NCI-H1436 treated with DMSO at 0.1 percent for 48 hours (cell line): ENCODE measurements around the gene SDF2.
"Not testable (repeated sequence)": the region's sequence is repeated elsewhere in the genome, so short reads cannot be mapped to it uniquely, and the experiment has no call there.

ENCODE experiments used
- DNase-seq: peaks from one replicate; lab custom pipeline; 2025; lab: John Stamatoyannopoulos, UW

SDF2 gene

GRCh38 chr17:28684963-28685362 lies 23.3 kb upstream of the SDF2 start:
- no peak for DNase-seq

DNA sequence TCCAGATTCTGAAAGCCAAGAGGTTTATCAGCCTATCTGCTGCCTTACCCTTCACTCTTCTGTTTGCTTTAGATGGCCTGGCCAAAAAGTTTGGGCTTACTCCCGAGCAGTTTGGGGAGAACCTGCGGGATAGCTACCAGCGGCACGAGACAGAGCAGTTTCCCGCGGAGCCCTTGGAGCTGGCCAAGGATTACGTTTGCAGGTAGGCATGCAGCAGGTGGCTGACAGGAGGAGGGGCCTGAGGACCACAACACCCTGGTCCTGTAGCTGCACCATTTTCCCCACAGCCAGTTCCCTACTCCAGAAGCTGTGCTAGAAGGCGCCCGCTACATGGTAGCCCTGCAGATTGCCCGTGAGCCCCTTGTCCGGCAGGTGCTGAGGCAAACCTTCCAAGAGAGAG lies 20.9 kb upstream of the SDF2 start:
- DNase-seq: no peak

DNA sequence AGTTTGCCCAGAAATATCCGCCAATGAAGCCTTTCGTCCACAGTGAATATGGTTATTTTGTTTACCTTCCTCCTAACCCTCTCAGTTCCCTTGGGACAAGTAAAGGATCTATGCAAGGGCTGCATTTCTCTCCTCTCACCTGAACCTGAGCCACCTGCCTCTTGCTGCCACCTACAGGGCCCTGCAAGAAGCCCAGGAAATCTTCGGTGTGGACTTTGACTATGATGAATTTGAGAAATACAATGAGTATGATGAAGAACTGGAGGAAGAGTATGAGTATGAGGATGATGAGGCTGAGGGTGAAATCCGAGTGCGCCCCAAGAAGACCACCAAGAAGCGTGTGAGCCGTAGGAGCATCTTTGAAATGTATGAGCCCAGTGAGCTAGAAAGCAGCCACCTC lies 14.3 kb upstream of the SDF2 start:
- no peak for DNase-seq

- no peak for DNase-seq
These were observed 13.8 kb upstream of the SDF2 start for GRCh38 chr17:28675490-28675889.

- DNase-seq: no peak
These were observed 8.2 kb upstream of the SDF2 start for GRCh38 chr17:28669918-28670317.

GRCh38 chr17:28667870-28668269 lies 6.2 kb upstream of the SDF2 start:
- no peak for DNase-seq

DNA sequence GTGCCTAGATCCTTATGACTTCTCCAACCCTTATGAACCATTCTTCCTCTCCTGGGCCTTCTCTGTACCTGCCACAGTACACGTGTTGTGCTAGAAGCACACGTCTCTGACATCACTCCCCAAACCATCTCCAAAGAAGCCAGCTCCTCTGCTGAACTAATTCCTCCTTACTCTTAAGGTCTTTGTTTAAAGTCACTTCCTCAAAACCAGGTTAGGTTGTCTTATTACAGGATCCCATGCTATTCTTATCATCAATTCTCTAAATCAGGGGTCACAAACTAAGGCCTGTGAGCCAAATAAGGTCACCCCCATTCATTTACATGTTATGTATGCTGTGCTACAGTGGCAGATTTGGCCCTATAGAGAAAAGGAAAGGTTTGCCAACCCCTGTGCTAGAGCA lies 4.3 kb upstream of the SDF2 start:
- no peak for DNase-seq

DNA sequence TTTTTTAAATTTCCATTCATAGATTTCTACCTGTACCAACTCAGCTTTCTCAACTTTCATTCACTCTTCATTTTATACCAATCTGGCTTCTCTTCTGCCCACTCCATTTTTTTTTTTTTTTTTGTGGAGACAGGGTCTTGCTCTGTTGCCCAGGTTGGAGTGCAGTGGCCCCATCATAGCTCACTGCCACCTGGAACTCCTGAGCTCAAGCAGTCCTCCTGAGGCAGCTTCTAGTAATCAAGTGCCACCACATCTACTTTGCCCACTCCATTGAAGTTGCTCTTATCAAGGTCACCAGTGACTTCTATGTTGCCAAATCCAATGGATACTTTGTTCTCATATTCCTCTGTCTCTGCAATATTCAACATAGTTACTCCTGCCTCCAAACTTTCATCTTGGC lies 2.0 kb upstream of the SDF2 start:
- DNase-seq: no peak

GRCh38 chr17:28662527-28662829 lies 772 bp upstream of the SDF2 start:
- DNase-seq: no peak

DNA sequence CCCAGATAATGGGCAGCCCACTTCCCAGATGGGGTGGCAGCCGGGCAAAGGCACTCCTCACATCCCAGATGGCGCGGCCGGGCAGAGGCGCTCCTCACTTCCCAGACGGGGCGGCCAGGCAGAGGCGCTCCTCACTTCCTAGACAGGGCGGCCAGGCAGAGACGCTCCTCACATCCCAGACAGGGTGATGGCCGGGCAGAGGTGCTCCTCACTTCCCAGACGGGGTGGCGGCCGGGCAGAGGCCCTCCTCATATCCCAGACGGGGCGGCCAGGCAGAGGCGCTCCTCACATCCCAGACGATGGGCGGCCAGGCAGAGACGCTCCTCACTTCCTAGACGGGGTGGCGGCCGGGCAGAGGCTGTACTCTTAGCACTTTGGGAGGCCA lies 2.2 kb downstream of the SDF2 start:
- DNase-seq: not testable (repeated sequence)

GRCh38 chr17:28658766-28659496 lies 2.8 kb downstream of the SDF2 start:
- DNase-seq: not testable (repeated sequence)

GRCh38 chr17:28658342-28658741 lies 3.4 kb downstream of the SDF2 start:
- DNase-seq: not testable (repeated sequence)

- no peak for DNase-seq
These were observed 4.0 kb downstream of the SDF2 start for GRCh38 chr17:28657756-28658155.

DNA sequence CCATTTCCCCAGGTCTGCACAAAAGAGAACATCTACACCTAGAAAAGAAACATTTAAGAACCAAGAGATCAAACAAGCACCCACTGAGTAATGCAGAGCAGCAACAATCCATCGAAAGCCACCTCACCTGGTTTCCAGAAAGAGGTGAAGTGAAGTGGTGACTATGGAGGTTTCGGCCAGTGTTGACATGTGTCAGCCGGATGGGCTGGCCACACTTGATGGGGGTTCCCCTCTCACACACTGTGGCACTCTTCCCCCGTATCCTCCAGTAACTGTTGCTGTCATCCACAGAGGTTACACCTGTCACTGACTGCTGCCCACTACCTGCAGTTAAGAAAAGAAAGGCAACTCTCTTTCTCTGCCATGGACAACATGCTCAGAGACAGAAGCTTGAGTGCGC lies 6.5 kb downstream of the SDF2 start:
- no peak for DNase-seq

DNA sequence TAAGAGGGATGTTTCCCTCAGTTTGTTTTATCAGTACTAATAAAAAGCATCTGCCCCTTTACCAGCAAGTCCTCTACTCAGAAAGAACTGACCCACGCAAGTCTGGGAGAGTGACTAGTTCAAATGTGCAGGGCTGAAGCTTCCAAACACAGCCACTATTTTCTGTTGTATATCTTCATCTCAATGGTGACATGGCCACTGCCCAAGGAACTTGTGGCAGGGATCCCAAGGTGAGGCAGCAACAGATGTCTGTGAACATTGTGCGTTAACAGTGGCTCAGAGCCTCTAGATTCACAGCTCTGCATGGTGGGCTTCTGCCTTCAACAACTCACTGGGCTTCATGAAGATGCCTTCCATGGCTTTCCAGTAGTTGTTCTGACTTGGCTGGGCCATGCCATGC lies 13.0 kb downstream of the SDF2 start:
- no peak for DNase-seq

GRCh38 chr17:28646039-28646754 lies 15.5 kb downstream of the SDF2 start:
- no peak for DNase-seq

DNA sequence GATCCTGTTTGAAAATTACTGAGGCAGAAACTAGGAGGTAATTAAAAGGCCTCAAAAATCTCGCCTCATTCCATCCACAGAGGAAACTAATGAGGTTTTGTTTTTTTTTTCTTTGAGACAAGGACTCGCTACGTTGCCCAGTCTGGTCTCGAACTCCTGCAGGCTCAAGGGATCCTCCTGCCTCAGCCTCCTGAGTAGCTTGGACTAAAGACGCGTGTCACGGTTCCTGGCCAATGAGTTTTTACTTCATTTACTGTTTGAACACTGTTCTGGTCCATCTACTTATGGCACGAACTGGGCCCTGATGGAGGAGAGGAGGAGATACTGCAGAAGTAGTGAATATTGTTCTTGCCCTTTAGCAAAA lies 16.1 kb downstream of the SDF2 start:
- DNase-seq: no peak

DNA sequence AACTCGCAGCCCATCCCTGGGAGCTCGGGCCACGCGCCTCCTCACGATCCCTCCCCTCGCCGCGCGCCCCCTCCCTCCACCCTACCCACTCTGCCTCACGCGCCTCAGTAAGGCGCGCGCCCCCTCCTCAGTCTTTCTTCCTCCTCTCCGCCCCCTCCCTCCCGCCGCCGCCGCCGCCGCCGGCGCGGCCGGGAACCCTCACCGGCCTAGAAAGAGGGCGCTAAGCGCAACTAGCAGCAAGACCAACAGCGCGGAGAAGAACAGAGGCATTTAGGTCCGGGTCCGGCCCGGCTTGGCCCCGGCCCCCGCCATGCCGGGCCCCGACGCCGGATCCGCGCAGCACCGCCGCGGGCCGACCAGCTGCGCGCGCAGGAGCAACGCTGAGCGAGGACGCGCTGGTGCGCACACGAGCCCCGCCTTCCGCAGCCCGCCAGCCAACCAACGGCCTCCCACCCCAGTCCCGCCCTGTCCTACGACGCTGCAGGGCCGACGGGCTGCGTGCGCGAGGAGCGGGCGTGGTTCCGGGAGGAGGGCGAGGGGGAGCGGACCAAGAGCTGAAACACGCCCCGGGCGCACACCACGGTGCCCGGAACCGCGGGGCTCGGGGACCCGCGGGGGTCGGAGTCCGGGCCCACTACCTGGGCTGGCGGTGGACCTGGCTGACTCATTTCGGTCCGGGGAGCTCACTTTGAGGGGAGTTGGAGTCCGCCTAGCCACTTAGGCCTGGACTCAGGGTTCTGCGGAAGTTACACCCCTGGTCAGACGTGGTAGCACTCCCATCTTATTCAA lies 16.7 kb downstream of the SDF2 start, which contains the start of gene BLTP2:
TSS of gene BLTP2 (minus strand) at position 372 of the 789 bp plus-strand sequence. CDS start at position 270, 102 bp downstream.
- peak; percentile 55 for DNase-seq

- DNase-seq: peak; percentile 12
These were observed 17.5 kb downstream of the SDF2 start for GRCh38 chr17:28643983-28644786.

DNA sequence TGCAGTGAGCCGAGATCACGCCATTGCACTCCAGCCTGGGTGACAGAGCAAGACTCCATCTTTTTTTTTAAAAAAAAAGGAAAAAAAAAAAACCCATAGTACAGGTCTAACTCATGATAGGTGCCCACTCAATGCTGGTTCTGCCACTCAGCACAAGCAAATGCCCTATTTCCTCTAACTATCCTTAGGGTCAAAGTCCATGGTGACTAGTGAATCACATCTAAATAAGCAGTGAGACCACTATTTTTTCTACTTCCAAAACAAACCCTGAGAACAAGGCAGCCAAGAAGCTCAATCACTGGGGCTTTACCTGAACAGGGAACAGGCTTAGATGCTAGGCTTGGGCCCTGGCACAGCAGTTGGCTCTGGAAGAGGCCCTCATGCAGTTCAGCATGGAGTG lies 20.1 kb downstream of the SDF2 start:
- DNase-seq: no peak

DNA sequence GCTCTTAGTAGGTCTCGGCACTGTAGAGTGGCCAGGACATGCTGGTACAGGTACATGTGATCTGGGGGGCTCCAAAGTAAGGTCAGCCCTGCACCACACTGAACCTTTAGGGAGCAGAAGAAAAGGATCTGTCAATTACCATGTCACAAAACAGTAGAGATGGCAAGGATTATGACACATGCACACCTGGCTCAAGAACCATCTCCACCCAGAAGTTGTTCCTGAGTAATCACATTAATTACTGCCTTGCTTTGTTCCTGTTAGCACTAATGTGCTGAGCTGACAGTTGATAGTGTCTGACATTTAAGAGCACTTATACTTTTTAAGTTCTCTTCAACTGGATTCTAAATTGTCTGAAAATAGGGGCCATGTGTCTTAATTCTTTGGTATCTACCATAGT lies 26.2 kb downstream of the SDF2 start:
- no peak for DNase-seq

DNA sequence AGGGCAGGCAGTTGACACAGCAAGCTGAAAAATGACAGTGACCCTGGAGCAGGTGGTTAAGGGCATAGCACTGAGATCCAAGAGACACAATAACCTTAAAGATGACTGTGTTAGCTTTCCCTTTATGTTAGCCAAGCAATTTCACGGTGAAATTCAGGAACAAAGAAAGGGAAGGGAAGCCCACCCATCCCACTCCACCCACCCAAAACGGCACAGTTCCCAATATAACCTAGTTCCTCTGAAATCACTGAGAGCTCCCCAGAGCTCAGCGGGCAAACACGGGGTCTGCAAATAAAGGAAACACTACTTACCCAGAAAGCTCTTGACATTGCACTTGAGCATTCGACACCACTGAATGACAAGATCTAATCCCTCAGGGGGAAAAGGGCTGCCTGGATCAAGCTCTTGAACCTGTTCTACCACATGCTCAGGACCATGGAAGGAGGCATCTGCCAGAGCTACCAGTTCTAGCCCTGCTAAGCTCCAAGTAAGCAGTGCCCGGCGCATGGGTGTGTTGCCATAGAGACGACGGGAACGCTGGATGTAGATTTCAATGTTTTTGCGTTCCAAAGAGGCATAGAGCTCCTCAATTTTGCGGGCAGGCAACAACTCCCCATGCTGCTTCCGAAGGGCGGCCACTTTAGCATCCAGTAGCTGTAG lies 27.4 kb downstream of the SDF2 start:
- DNase-seq: no peak
